Mesenchymal stem cell (in vitro differentiated cells and primary cell): Measurements from ENCODE around the gene MYEF2.
A peak's percentile ranks its signal among the peaks of the same experiment; 100 is the strongest.

Source experiments
- DNase-seq: peaks from one replicate; pipeline ENCODE4 v3.0.0-alpha.2; 2013
- H2AFZ ChIP-seq: one replicate; pipeline ENCODE4 v1.6.1; 2013; ENCODE audit warnings: low read depth, mild to moderate bottlenecking, control low read depth, inconsistent platforms, low read length, moderate library complexity
- H2AK5ac ChIP-seq: 2 replicates; pipeline ENCODE4 v1.6.1; 2013; ENCODE audit warnings: low read length, moderate library complexity, mild to moderate bottlenecking, inconsistent platforms; ENCODE audit not compliant: severe bottlenecking
- H2BK120ac ChIP-seq: one replicate; pipeline ENCODE4 v1.6.1; 2013; ENCODE audit warnings: low read depth, mild to moderate bottlenecking, inconsistent platforms, low read length, moderate library complexity
- H2BK12ac ChIP-seq, 2 experiments: one replicate each; pipeline ENCODE4 v1.6.1; 2013; ENCODE audit warnings: inconsistent platforms in 2 of 2, low read length in 2 of 2, mild to moderate bottlenecking in 2 of 2, moderate library complexity in 2 of 2, control low read depth in 1 of 2
- H2BK15ac ChIP-seq: one replicate; pipeline ENCODE4 v1.6.1; 2013; ENCODE audit warnings: mild to moderate bottlenecking, low read depth, inconsistent platforms; ENCODE audit not compliant: poor library complexity, severe bottlenecking
- H2BK5ac ChIP-seq: 2 replicates; pipeline ENCODE4 v1.6.1; 2013; ENCODE audit warnings: low read depth, mild to moderate bottlenecking, low read length, control low read depth, inconsistent platforms; ENCODE audit not compliant: poor library complexity, severe bottlenecking
- H3K14ac ChIP-seq, 2 experiments: one replicate each; pipeline ENCODE4 v1.6.1; 2013; ENCODE audit warnings: inconsistent platforms in 2 of 2, low read length in 2 of 2, control low read depth in 1 of 2, mild to moderate bottlenecking in 1 of 2, moderate library complexity in 1 of 2
- H3K18ac ChIP-seq, 2 experiments: one replicate each; pipeline ENCODE4 v1.6.1; 2013; ENCODE audit warnings: inconsistent platforms in 2 of 2, low read length in 2 of 2, control low read depth in 1 of 2, low read depth in 1 of 2, mild to moderate bottlenecking in 1 of 2
- H3K23ac ChIP-seq, 2 experiments: one replicate each; pipeline ENCODE4 v1.6.1; 2013; ENCODE audit warnings: inconsistent platforms in 2 of 2, low read length in 2 of 2, mild to moderate bottlenecking in 2 of 2, moderate library complexity in 2 of 2, control low read depth in 1 of 2
- H3K27ac ChIP-seq: 2 replicates; pipeline ENCODE4 v1.5.1; 2013; ENCODE audit warnings: mild to moderate bottlenecking, moderate library complexity, low read length, control low read depth, inconsistent platforms; ENCODE audit not compliant: poor library complexity, severe bottlenecking
- H3K27me3 ChIP-seq, 2 experiments: 2 replicates each; pipeline versions ENCODE4 v1.6.1 to v1.7.0; 2013; ENCODE audit warnings: low read length in 2 of 2, mild to moderate bottlenecking in 2 of 2, moderate library complexity in 2 of 2, control low read depth in 1 of 2, inconsistent platforms in 1 of 2; ENCODE audit not compliant: control insufficient read depth in 1 of 2, insufficient read depth in 1 of 2
- H3K36me3 ChIP-seq, 2 experiments: 2 replicates each; pipeline versions ENCODE4 v1.6.1 to v1.7.0; 2013; ENCODE audit warnings: low read length in 2 of 2, control low read depth in 1 of 2, inconsistent platforms in 1 of 2, low read depth in 1 of 2, mild to moderate bottlenecking in 1 of 2; ENCODE audit not compliant: insufficient read depth in 2 of 2, control insufficient read depth in 1 of 2
- H3K4ac ChIP-seq, 2 experiments: one replicate each; pipeline ENCODE4 v1.6.1; 2013; ENCODE audit warnings: inconsistent platforms in 2 of 2, low read length in 2 of 2, mild to moderate bottlenecking in 2 of 2, moderate library complexity in 2 of 2, control low read depth in 1 of 2, low read depth in 1 of 2
- H3K4me1 ChIP-seq: 2 replicates; pipeline ENCODE4 v1.6.1; 2013; ENCODE audit warnings: low read depth, low read length, control low read depth; ENCODE audit not compliant: control insufficient read depth, insufficient read depth
- H3K4me2 ChIP-seq: 2 replicates; pipeline ENCODE4 v1.6.1; 2013; ENCODE audit warnings: low read length, mild to moderate bottlenecking, inconsistent platforms; ENCODE audit not compliant: poor library complexity, severe bottlenecking
- H3K4me3 ChIP-seq, 2 experiments: 2 replicates each; pipeline versions ENCODE4 v1.5.1 to v1.7.0; 2013; ENCODE audit warnings: low read length in 2 of 2, mild to moderate bottlenecking in 2 of 2, control low read depth in 1 of 2, low read depth in 1 of 2; ENCODE audit not compliant: insufficient read depth in 1 of 2
- H3K79me1 ChIP-seq: replicated peaks from 2 replicates; pipeline ENCODE4 v1.6.1; 2013; ENCODE audit warnings: mild to moderate bottlenecking, control low read depth, low read length, inconsistent platforms; ENCODE audit not compliant: poor library complexity, severe bottlenecking
- H3K9ac ChIP-seq: 2 replicates; pipeline ENCODE4 v1.7.0; 2013; ENCODE audit warnings: mild to moderate bottlenecking, low read length, moderate library complexity
- H3K9me3 ChIP-seq: 2 replicates; pipeline ENCODE4 v1.7.0; 2013; ENCODE audit warnings: mild to moderate bottlenecking, low read length; ENCODE audit not compliant: control insufficient read depth
- H4K8ac ChIP-seq: one replicate; pipeline ENCODE4 v1.6.1; 2013; ENCODE audit warnings: inconsistent platforms, mild to moderate bottlenecking, low read length, moderate library complexity
- H4K91ac ChIP-seq: one replicate; pipeline ENCODE4 v1.6.1; 2013; ENCODE audit warnings: mild to moderate bottlenecking, low read length, inconsistent platforms
- WGBS: methylation state at CpG from one replicate; pipeline ENCODE4 v1.1.7; 2013; ENCODE audit warnings: mixed read lengths; 5-methylcytosine and 5-hydroxymethylcytosine counted together

MYEF2 gene

DNA sequence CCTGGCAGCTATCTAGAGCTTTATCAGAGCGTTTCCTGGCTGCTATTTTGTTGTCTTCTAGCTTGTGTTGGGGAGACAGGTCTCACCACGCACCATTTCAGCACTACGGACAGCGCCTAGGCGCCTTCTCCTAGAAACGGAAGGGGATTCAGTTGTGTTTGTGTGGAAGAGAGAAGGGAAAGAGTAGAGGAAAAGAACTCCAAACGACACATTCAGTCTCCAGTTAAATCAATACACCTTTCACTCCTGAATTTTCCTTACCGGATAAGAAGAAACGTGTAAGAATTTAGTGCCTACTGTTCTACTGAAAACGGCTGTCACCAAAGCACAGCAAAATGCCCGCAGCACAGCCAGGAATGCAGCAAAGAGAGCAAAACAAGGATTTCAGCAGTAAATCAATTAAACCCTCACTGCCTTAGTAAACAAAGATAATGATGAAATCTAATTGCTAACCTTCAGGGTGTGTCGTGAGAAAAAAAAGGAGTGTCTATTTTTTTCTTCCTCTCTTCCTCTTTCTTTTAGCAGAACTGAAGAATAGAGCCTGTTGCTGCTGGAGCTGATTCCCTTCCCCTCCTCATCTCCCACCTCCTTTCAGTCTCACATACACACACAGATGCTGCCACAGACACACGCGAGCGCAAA lies 13.0 kb upstream of the MYEF2 start:
- Histone ChIP-seq H2BK15ac (no peak overlapping the region), H2BK5ac (no peak overlapping the region), H4K91ac (no peak overlapping the region), H3K9me3 (no peaks in the 10 kb centered on the region), H3K27ac (no peak overlapping the region), H2AFZ (no peak overlapping the region), H2AK5ac (no peak overlapping the region), H3K18ac (no peak overlapping the region), H3K79me1 (no peaks in the 10 kb centered on the region), H4K8ac (no peak overlapping the region), H3K4me1 (peaks cover 6% of the 10 kb centered on the region), H3K14ac (no peak overlapping the region), H3K9ac (no peak overlapping the region), H3K27me3 (peaks cover 8 to 17% of the 10 kb centered on the region in 2 experiments), H3K4ac (no peak overlapping the region), H3K23ac (no peak overlapping the region), H2BK12ac (no peak overlapping the region), H2BK120ac (no peak overlapping the region), H3K4me3 (peak overlapping the region in 1 of 2 experiments; percentile 41), H3K4me2 (no peak overlapping the region), H3K36me3 (no peaks in the 10 kb centered on the region)
- DNase-seq: peak; percentile 80
- 7% methylated on average over 10 of the region's 15 CpGs for WGBS

DNA sequence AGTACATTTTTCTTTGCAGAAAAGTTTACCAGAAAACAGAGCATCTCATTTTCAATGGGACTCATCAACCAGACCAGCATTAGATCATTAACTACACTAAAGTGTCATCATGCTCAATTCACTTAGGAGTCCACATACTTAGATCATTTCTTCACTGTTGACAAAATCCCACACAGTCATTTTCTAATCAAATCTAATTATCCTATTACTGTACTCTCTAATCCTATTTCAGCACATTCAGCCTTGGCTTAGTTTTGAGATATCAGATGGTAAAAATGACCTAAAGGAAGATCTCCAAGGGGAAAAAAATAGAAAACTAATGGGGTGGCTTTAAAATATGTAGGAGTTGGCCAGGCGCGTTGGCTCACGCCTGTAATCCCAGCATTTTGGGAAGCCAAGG lies 8.2 kb upstream of the MYEF2 start:
- 97% methylated on average over 3 of the region's 3 CpGs for WGBS
- H3K14ac ChIP-seq: no peak overlapping the region
- H3K36me3 ChIP-seq: no peaks in the 10 kb centered on the region
- no peak overlapping the region for H4K91ac ChIP-seq
- no peak overlapping the region for H3K4ac ChIP-seq
- H3K18ac ChIP-seq: no peak overlapping the region
- no peak overlapping the region for H3K27ac ChIP-seq
- peaks cover 0 to 12% of the 10 kb centered on the region in 2 experiments for H3K27me3 ChIP-seq
- H2BK15ac ChIP-seq: no peak overlapping the region
- no peak for DNase-seq
- no peak overlapping the region for H2BK120ac ChIP-seq
- H2AFZ ChIP-seq: no peak overlapping the region
- H3K23ac ChIP-seq: no peak overlapping the region
- no peak overlapping the region for H4K8ac ChIP-seq
- no peak overlapping the region for H3K4me2 ChIP-seq
- H3K9ac ChIP-seq: no peak overlapping the region
- H3K4me1 ChIP-seq: no peaks in the 10 kb centered on the region
- H3K9me3 ChIP-seq: no peaks in the 10 kb centered on the region
- no peaks in the 10 kb centered on the region for H3K79me1 ChIP-seq
- no peak overlapping the region for H2BK12ac ChIP-seq
- H2AK5ac ChIP-seq: no peak overlapping the region
- no peak overlapping the region for H3K4me3 ChIP-seq
- H2BK5ac ChIP-seq: no peak overlapping the region

DNA sequence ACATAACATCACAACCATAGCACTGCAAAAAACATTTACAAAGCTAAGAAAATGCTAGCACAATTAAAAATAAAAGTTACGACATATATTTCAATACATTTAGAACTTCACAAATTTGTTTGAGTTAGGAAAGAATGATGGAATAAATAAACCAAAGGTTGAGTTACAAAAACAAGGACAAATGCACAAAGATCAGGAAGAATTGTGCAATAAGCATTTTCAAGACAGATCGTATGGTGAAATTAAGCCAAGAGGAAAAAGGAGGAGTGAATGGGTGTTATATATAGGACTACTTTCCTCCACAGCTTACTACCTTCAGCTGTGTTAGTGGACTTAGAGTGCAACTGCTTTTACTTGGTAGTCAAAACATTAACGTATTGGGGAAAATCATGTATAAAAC lies 7.4 kb upstream of the MYEF2 start:
- Histone ChIP-seq H3K79me1 (no peaks in the 10 kb centered on the region), H3K4me2 (no peak overlapping the region), H4K91ac (no peak overlapping the region), H3K27ac (no peak overlapping the region), H3K4me1 (no peaks in the 10 kb centered on the region), H2BK5ac (no peak overlapping the region), H3K23ac (no peak overlapping the region), H3K9me3 (no peaks in the 10 kb centered on the region), H3K36me3 (no peaks in the 10 kb centered on the region), H3K14ac (no peak overlapping the region), H4K8ac (no peak overlapping the region), H3K27me3 (peaks cover 0 to 11% of the 10 kb centered on the region in 2 experiments), H3K4ac (no peak overlapping the region), H2BK12ac (no peak overlapping the region), H3K18ac (no peak overlapping the region), H3K4me3 (no peak overlapping the region), H3K9ac (no peak overlapping the region), H2BK120ac (no peak overlapping the region), H2BK15ac (no peak overlapping the region), H2AK5ac (no peak overlapping the region), H2AFZ (no peak overlapping the region)
- WGBS: 83% methylated on average over 2 of the region's 3 CpGs
- no peak for DNase-seq

DNA sequence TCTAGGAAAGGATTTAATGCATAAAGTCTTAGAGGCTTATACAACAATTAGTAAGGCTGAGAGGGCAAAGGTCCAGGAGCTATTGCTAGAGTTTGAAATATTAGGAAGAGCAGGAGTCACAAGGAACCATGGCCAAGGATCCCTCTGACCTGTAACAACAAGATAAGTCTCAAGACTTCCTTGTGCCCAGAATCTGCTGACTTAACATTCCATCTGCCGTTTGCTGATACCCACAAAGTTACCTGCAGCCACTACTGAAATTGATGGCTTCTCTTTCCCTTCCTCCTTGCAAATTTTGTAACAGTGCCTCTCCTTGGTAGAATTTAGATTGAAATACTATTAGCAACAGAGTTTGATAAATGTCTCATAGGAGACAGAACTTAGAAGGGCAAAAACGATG lies 4.7 kb upstream of the MYEF2 start:
- WGBS: 85% methylated on average over 2 of the region's 2 CpGs
- H3K23ac ChIP-seq: no peak overlapping the region

More for the DNA sequence above, 4.7 kb upstream of the MYEF2 start:
- no peak overlapping the region for H3K18ac ChIP-seq
- no peak overlapping the region for H3K4ac ChIP-seq
- no peak overlapping the region for H4K8ac ChIP-seq
- DNase-seq: no peak
- H3K27ac ChIP-seq: no peak overlapping the region
- H2BK120ac ChIP-seq: no peak overlapping the region
- H3K4me3 ChIP-seq: no peak overlapping the region
- H3K79me1 ChIP-seq: peaks cover 2% of the 10 kb centered on the region
- H3K4me2 ChIP-seq: no peak overlapping the region
- no peak overlapping the region for H4K91ac ChIP-seq
- no peaks in the 10 kb centered on the region for H3K9me3 ChIP-seq
- H2BK5ac ChIP-seq: no peak overlapping the region
- H2BK12ac ChIP-seq: no peak overlapping the region
- H2AFZ ChIP-seq: no peak overlapping the region
- no peak overlapping the region for H2BK15ac ChIP-seq
- no peaks in the 10 kb centered on the region for H3K36me3 ChIP-seq
- no peak overlapping the region for H3K14ac ChIP-seq
- H3K4me1 ChIP-seq: peaks cover 2% of the 10 kb centered on the region
- H3K27me3 ChIP-seq: peaks cover 0 to 16% of the 10 kb centered on the region in 2 experiments
- H2AK5ac ChIP-seq: no peak overlapping the region
- H3K9ac ChIP-seq: no peak overlapping the region
